Measurements from ENCODE around the gene SYT7. TPM values are rescaled to one million over a fixed set of nuclear protein-coding genes. Genes with fewer than 3 reads are reported as not detected.

The SYT7 gene
- total and polyA plus RNA-seq, 4 donors: 2.1 to 114 (median 30.8) TPM

DNA sequence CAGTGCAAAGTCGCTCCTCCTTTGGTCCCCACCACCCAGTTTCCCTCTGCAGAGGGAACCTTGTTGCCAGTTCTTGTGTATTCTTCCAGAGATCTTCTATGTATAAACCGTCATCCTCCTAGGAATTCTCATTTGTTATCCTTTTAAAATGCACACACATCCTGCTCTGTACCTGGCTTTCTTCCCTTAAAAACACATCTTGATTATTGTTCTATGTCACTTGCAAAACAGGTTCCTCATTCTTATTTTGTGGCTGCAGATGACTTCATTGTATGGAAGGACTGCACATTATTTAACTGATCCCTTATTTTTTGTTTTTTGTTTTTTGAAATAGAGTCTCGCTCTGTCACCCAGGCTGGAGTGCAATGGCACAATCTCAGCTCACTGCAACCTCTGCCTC, 26.6 kb upstream of the SYT7 start:
- TF ChIP-seq GABPA (IDR thresholded peaks at IDR 0.05 in 1 of 2, conservative IDR thresholded peaks at IDR 0.05 in 1 of 2) (no peak), EGR1 (IDR thresholded peaks at IDR 0.05; ENCODE audit: low read depth in 2 of 2) (no peak), SP1 (IDR thresholded peaks at IDR 0.05) (no peak), TAF1 (conservative IDR thresholded peaks at IDR 0.05) (no peak)
- TF ChIP-seq, protein P1, sequence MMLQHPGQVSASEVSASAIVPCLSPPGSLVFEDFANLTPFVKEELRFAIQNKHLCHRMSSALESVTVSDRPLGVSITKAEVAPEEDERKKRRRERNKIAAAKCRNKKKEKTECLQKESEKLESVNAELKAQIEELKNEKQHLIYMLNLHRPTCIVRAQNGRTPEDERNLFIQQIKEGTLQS (IDR thresholded peaks at IDR 0.05): no peak
- TF ChIP-seq, protein P2, sequence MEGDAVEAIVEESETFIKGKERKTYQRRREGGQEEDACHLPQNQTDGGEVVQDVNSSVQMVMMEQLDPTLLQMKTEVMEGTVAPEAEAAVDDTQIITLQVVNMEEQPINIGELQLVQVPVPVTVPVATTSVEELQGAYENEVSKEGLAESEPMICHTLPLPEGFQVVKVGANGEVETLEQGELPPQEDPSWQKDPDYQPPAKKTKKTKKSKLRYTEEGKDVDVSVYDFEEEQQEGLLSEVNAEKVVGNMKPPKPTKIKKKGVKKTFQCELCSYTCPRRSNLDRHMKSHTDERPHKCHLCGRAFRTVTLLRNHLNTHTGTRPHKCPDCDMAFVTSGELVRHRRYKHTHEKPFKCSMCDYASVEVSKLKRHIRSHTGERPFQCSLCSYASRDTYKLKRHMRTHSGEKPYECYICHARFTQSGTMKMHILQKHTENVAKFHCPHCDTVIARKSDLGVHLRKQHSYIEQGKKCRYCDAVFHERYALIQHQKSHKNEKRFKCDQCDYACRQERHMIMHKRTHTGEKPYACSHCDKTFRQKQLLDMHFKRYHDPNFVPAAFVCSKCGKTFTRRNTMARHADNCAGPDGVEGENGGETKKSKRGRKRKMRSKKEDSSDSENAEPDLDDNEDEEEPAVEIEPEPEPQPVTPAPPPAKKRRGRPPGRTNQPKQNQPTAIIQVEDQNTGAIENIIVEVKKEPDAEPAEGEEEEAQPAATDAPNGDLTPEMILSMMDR (IDR thresholded peaks at IDR 0.05; ENCODE audit: low read depth, low read length, missing input control): no peak
- TF ChIP-seq, protein P3, sequence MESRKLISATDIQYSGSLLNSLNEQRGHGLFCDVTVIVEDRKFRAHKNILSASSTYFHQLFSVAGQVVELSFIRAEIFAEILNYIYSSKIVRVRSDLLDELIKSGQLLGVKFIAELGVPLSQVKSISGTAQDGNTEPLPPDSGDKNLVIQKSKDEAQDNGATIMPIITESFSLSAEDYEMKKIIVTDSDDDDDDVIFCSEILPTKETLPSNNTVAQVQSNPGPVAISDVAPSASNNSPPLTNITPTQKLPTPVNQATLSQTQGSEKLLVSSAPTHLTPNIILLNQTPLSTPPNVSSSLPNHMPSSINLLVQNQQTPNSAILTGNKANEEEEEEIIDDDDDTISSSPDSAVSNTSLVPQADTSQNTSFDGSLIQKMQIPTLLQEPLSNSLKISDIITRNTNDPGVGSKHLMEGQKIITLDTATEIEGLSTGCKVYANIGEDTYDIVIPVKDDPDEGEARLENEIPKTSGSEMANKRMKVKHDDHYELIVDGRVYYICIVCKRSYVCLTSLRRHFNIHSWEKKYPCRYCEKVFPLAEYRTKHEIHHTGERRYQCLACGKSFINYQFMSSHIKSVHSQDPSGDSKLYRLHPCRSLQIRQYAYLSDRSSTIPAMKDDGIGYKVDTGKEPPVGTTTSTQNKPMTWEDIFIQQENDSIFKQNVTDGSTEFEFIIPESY (IDR thresholded peaks at IDR 0.05): no peak
- Histone ChIP-seq H3K27ac (ENCODE audit: low read depth in 1 of 2, low read length in 2 of 2) (no peak overlapping the region), H3K9ac (ENCODE audit: low read depth in 1 of 2, low read length in 2 of 2) (no peak overlapping the region), H3K4me3 (ENCODE audit: low read depth in 1 of 3, low read length in 3 of 3) (no peak overlapping the region), H3K4me1 (ENCODE audit: control insufficient read depth in 4 of 4, insufficient read depth in 4 of 4, low read length in 3 of 4) (peaks cover 0 to 15% (median 8%) of the 10 kb centered on the region in 4 donors), H3K27me3 (ENCODE audit: control insufficient read depth in 4 of 4, insufficient read depth in 4 of 4, low read length in 3 of 4) (no peaks in the 10 kb centered on the region), H3K9me3 (ENCODE audit: control insufficient read depth in 4 of 4, low read length in 3 of 4) (no peaks in the 10 kb centered on the region), H3K36me3 (ENCODE audit: control insufficient read depth in 4 of 4, insufficient read depth in 3 of 4, low read depth in 1 of 4, low read length in 3 of 4) (no peaks in the 10 kb centered on the region)
- no peak for DNase-seq (ENCODE audit: low spot score)
- WGBS: 88% methylated on average over 3 of the region's 3 CpGs

DNA sequence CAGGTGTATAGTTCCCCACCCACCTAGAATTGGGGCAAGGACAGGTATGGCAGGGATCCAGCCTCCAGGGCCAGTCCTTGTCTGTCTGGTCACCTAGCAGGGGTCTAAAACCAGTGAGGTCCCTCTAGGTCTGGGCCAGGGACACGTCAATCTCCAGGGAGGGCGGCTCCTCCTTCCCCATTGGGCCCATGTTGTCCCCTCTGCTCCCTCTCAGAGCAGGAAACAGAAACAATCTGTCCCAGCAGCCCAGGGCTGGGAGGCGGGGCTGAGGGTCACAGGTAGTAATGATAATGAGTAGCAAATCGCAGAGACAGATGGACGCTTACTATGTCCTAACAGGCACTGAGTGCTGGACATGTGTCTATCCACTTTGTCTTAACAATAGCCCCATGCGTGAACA, 22.8 kb upstream of the SYT7 start:
- Histone ChIP-seq H3K36me3 (ENCODE audit: control insufficient read depth in 4 of 4, insufficient read depth in 3 of 4, low read depth in 1 of 4, low read length in 3 of 4) (no peaks in the 10 kb centered on the region), H3K4me1 (ENCODE audit: control insufficient read depth in 4 of 4, insufficient read depth in 4 of 4, low read length in 3 of 4) (no peaks in the 10 kb centered on the region), H3K27ac (ENCODE audit: low read depth in 1 of 2, low read length in 2 of 2) (no peak overlapping the region), H3K9me3 (ENCODE audit: control insufficient read depth in 4 of 4, low read length in 3 of 4) (no peaks in the 10 kb centered on the region), H3K4me3 (ENCODE audit: low read depth in 1 of 3, low read length in 3 of 3) (no peak overlapping the region), H3K9ac (ENCODE audit: low read depth in 1 of 2, low read length in 2 of 2) (no peak overlapping the region), H3K27me3 (ENCODE audit: control insufficient read depth in 4 of 4, insufficient read depth in 4 of 4, low read length in 3 of 4) (no peaks in the 10 kb centered on the region)
- DNase-seq (ENCODE audit: low spot score): no peak
- WGBS: 78% methylated on average over 6 of the region's 6 CpGs
- TF ChIP-seq RXRA (IDR thresholded peaks at IDR 0.05) (no peak), NR2F2 (IDR thresholded peaks at IDR 0.05) (no peak), JUND (IDR thresholded peaks at IDR 0.05) (no peak), YY1 (IDR thresholded peaks at IDR 0.05) (no peak), GABPA (IDR thresholded peaks at IDR 0.05 in 1 of 2, conservative IDR thresholded peaks at IDR 0.05 in 1 of 2) (no peak), EGR1 (IDR thresholded peaks at IDR 0.05; ENCODE audit: low read depth in 2 of 2) (no peak), HNF4A (conservative IDR thresholded peaks at IDR 0.05) (no peak), SP1 (IDR thresholded peaks at IDR 0.05) (no peak), RAD21 (IDR thresholded peaks at IDR 0.05) (no peak), FOXA2 (IDR thresholded peaks at IDR 0.05) (no peak), FOXA1 (IDR thresholded peaks at IDR 0.05) (no peak), TAF1 (conservative IDR thresholded peaks at IDR 0.05) (no peak), HNF4G (IDR thresholded peaks at IDR 0.05) (no peak)
- TF ChIP-seq, protein P1 (IDR thresholded peaks at IDR 0.05): no peak
- TF ChIP-seq, protein P4, sequence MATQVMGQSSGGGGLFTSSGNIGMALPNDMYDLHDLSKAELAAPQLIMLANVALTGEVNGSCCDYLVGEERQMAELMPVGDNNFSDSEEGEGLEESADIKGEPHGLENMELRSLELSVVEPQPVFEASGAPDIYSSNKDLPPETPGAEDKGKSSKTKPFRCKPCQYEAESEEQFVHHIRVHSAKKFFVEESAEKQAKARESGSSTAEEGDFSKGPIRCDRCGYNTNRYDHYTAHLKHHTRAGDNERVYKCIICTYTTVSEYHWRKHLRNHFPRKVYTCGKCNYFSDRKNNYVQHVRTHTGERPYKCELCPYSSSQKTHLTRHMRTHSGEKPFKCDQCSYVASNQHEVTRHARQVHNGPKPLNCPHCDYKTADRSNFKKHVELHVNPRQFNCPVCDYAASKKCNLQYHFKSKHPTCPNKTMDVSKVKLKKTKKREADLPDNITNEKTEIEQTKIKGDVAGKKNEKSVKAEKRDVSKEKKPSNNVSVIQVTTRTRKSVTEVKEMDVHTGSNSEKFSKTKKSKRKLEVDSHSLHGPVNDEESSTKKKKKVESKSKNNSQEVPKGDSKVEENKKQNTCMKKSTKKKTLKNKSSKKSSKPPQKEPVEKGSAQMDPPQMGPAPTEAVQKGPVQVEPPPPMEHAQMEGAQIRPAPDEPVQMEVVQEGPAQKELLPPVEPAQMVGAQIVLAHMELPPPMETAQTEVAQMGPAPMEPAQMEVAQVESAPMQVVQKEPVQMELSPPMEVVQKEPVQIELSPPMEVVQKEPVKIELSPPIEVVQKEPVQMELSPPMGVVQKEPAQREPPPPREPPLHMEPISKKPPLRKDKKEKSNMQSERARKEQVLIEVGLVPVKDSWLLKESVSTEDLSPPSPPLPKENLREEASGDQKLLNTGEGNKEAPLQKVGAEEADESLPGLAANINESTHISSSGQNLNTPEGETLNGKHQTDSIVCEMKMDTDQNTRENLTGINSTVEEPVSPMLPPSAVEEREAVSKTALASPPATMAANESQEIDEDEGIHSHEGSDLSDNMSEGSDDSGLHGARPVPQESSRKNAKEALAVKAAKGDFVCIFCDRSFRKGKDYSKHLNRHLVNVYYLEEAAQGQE (IDR thresholded peaks at IDR 0.05): no peak
- TF ChIP-seq, protein P2 (IDR thresholded peaks at IDR 0.05; ENCODE audit: low read depth, low read length, missing input control): no peak
- TF ChIP-seq, protein P3 (IDR thresholded peaks at IDR 0.05): no peak
- TF ChIP-seq, protein P5, sequence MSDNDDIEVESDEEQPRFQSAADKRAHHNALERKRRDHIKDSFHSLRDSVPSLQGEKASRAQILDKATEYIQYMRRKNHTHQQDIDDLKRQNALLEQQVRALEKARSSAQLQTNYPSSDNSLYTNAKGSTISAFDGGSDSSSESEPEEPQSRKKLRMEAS (IDR thresholded peaks at IDR 0.05): no peak

Measured in liver (tissue), 9 donors.